ENCODE results near the gene LRWD1. TPM values are rescaled to one million over a fixed set of nuclear protein-coding genes. Genes with fewer than 3 reads are reported as not detected.
A peak's percentile ranks its signal among the peaks of the same experiment; 100 is the strongest.
"Not testable (repeated sequence)": the region's sequence is repeated elsewhere in the genome, so short reads cannot be mapped to it uniquely, and the experiment has no call there.

The LRWD1 gene
- total and polyA plus RNA-seq, 2 of the 4 experiments (the other 2 are of a cell fraction), result 20.3 to 27.2 TPM

- H2AK5ac ChIP-seq (ENCODE audit: low read depth, low read length); H4K8ac ChIP-seq (ENCODE audit: low read depth in 2 of 2, low read length in 2 of 2); H4K91ac ChIP-seq (ENCODE audit: insufficient read depth, low read depth, low read length); H3K4me3 ChIP-seq (ENCODE audit: insufficient read depth, low read depth, low read length); H3K27me3 ChIP-seq (ENCODE audit: control insufficient read depth, insufficient read depth, low read length); H3K79me1 ChIP-seq (ENCODE audit: low read depth in 1 of 2, low read length in 2 of 2); in situ Hi-C loops (cut with MboI; ENCODE audit: low sequenced_read_pairs); H4K5ac ChIP-seq (ENCODE audit: low read depth, low read length); H3K14ac ChIP-seq (replicated peaks; ENCODE audit: low read depth, low read length); H2BK120ac ChIP-seq (ENCODE audit: low read depth, low read length); H2AK9ac ChIP-seq (replicated peaks; ENCODE audit: low read depth, low read length, poor library complexity); H3K4me1 ChIP-seq (ENCODE audit: control insufficient read depth, insufficient read depth, low read length); H3K56ac ChIP-seq (ENCODE audit: extremely low read depth, insufficient read depth, low read length); DNase-seq; H3K9me1 ChIP-seq (ENCODE audit: insufficient read depth, low read length); H3K9ac ChIP-seq (ENCODE audit: low read depth, low read length); H4K20me1 ChIP-seq (ENCODE audit: insufficient read depth, low read length); H2AFZ ChIP-seq (replicated peaks; ENCODE audit: low read length, poor library complexity); H3K4me2 ChIP-seq (ENCODE audit: low read depth, low read length); intact Hi-C loops (cut with micrococcal nuclease); BruUV-seq (replicated peaks); H3K23ac ChIP-seq (ENCODE audit: low read depth, low read length); H2BK5ac ChIP-seq (ENCODE audit: low read depth, low read length, poor library complexity, severe bottlenecking); dilution Hi-C loops (cut with HindIII; ENCODE audit: low sequenced_read_pairs, unreplicated experiment); H3K9me3 ChIP-seq (ENCODE audit: control insufficient read depth, insufficient read depth, low read length); H2BK20ac ChIP-seq (ENCODE audit: low read depth, low read length); POLR2A ChIA-PET (ENCODE audit: unreplicated experiment); H3K4ac ChIP-seq (ENCODE audit: low read depth, low read length); CTCF ChIA-PET; H3K18ac ChIP-seq (ENCODE audit: low read depth, low read length); ATAC-seq (ENCODE audit: low read depth); H2BK15ac ChIP-seq (ENCODE audit: low read depth, low read length): not testable (repeated sequence)
- WGBS, 2 experiments (ENCODE audit: extremely low coverage in 2 of 2, insufficient read length in 1 of 2), result no CpG with 5 or more reads among the region's 14 CpGs
- H3K36me3 ChIP-seq (ENCODE audit: control insufficient read depth, insufficient read depth, low read length), result peaks cover 30% of the 10 kb centered on the region
- H3K27ac ChIP-seq (ENCODE audit: insufficient read depth, low read length), result peak overlapping the region; percentile 42; the same call in 1 of the 2 replicates
Observed at GRCh38 chr7:102474116-102474515, 9.3 kb downstream of the LRWD1 start.

- H2BK5ac ChIP-seq (ENCODE audit: low read depth, low read length, poor library complexity, severe bottlenecking); POLR2A ChIA-PET (ENCODE audit: unreplicated experiment); H4K91ac ChIP-seq (ENCODE audit: insufficient read depth, low read depth, low read length); H3K4me3 ChIP-seq (ENCODE audit: insufficient read depth, low read depth, low read length); H3K4me1 ChIP-seq (ENCODE audit: control insufficient read depth, insufficient read depth, low read length); dilution Hi-C loops (cut with HindIII; ENCODE audit: low sequenced_read_pairs, unreplicated experiment); H3K27me3 ChIP-seq (ENCODE audit: control insufficient read depth, insufficient read depth, low read length); H2AK5ac ChIP-seq (ENCODE audit: low read depth, low read length); H4K5ac ChIP-seq (ENCODE audit: low read depth, low read length); H3K56ac ChIP-seq (ENCODE audit: extremely low read depth, insufficient read depth, low read length); in situ Hi-C loops (cut with MboI; ENCODE audit: low sequenced_read_pairs); H2BK15ac ChIP-seq (ENCODE audit: low read depth, low read length); CTCF ChIA-PET; H3K4me2 ChIP-seq (ENCODE audit: low read depth, low read length); intact Hi-C loops (cut with micrococcal nuclease); H2BK120ac ChIP-seq (ENCODE audit: low read depth, low read length); H4K8ac ChIP-seq (ENCODE audit: low read depth in 2 of 2, low read length in 2 of 2); H2AK9ac ChIP-seq (replicated peaks; ENCODE audit: low read depth, low read length, poor library complexity); H3K9me3 ChIP-seq (ENCODE audit: control insufficient read depth, insufficient read depth, low read length); H3K23ac ChIP-seq (ENCODE audit: low read depth, low read length); H2AFZ ChIP-seq (replicated peaks; ENCODE audit: low read length, poor library complexity); H3K4ac ChIP-seq (ENCODE audit: low read depth, low read length); H3K18ac ChIP-seq (ENCODE audit: low read depth, low read length); BruUV-seq (replicated peaks); H3K14ac ChIP-seq (replicated peaks; ENCODE audit: low read depth, low read length); H4K20me1 ChIP-seq (ENCODE audit: insufficient read depth, low read length); H2BK20ac ChIP-seq (ENCODE audit: low read depth, low read length); H3K79me1 ChIP-seq (ENCODE audit: low read depth in 1 of 2, low read length in 2 of 2); H3K9ac ChIP-seq (ENCODE audit: low read depth, low read length); H3K9me1 ChIP-seq (ENCODE audit: insufficient read depth, low read length): not testable (repeated sequence)
- Histone ChIP-seq H3K27ac (ENCODE audit: insufficient read depth, low read length) (peak overlapping the region; percentile 29; the same call in 1 of the 2 replicates), H3K36me3 (ENCODE audit: control insufficient read depth, insufficient read depth, low read length) (peaks cover 26% of the 10 kb centered on the region)
- no CpG with 5 or more reads among the region's 19 CpGs for WGBS, 2 experiments (ENCODE audit: extremely low coverage in 2 of 2, insufficient read length in 1 of 2)
- peak; percentile 12 for ATAC-seq (ENCODE audit: low read depth)
- DNase-seq, result peak; percentile 44
Observed at GRCh38 chr7:102474736-102475435, 10.1 kb downstream of the LRWD1 start.

Measured in IMR-90 (cell line).